GM12875 (cell line): ENCODE measurements around the gene COG4.
"Not testable (repeated sequence)": the region's sequence is repeated elsewhere in the genome, so short reads cannot be mapped to it uniquely, and the experiment has no call there.

Experiments used
- H3K4me3 ChIP-seq: one replicate; pipeline ENCODE4 v1.5.1; 2011; ENCODE audit warnings: low read depth, low read length, control low read depth
- TF ChIP-seq, protein P1 (sequence below): IDR thresholded peaks from 2 replicates; pipeline ENCODE4 v1.5.1; 2011; ENCODE audit warnings: low read depth, mild to moderate bottlenecking, control low read depth, inconsistent platforms, low read length, moderate library complexity, borderline replicate concordance; ENCODE audit not compliant: insufficient read depth

COG4 gene

DNA sequence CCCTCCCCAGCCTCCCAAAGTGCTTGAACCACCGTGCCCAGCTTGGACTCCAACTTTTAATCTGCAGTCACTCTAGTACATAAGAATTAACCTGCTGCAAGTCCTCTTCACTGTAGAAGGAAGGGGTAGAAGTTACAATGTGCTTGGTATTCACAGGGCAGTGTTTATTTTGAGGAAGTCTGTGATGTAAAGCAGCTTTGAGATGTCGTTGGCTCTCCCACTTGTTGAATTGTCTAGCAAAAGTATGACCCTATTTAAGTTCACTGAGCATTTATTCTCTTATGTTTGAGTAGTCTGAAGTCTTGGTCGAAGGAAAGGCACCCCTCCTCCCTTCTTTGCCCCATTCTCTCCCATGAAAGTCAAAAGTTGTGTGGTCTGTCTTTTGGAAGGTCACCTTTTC lies 28.4 kb upstream of the COG4 start:
- no peak overlapping the region for H3K4me3 ChIP-seq
- TF ChIP-seq, protein P1, sequence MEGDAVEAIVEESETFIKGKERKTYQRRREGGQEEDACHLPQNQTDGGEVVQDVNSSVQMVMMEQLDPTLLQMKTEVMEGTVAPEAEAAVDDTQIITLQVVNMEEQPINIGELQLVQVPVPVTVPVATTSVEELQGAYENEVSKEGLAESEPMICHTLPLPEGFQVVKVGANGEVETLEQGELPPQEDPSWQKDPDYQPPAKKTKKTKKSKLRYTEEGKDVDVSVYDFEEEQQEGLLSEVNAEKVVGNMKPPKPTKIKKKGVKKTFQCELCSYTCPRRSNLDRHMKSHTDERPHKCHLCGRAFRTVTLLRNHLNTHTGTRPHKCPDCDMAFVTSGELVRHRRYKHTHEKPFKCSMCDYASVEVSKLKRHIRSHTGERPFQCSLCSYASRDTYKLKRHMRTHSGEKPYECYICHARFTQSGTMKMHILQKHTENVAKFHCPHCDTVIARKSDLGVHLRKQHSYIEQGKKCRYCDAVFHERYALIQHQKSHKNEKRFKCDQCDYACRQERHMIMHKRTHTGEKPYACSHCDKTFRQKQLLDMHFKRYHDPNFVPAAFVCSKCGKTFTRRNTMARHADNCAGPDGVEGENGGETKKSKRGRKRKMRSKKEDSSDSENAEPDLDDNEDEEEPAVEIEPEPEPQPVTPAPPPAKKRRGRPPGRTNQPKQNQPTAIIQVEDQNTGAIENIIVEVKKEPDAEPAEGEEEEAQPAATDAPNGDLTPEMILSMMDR, result no peak

DNA sequence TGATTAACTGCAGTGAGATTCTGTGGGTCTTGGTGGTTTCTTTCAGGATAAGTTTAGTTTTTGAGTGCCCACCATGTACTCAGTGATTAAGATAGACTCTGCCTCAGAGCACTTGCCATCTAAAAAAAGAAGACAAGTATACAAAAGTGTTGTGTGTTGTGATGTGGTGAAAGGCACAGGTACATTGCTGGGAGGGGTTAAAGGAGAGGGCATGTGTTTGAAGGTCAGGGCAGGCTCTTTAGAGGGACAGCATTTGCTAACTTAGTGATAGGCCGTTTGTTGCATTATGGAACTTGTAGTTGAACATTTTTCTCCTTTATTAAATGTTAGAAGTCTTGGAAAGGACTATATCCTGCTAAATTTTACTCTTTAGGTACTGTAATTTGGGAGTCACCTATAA lies 26.7 kb upstream of the COG4 start:
- H3K4me3 ChIP-seq, result no peak overlapping the region
- TF ChIP-seq, protein P1, result no peak

DNA sequence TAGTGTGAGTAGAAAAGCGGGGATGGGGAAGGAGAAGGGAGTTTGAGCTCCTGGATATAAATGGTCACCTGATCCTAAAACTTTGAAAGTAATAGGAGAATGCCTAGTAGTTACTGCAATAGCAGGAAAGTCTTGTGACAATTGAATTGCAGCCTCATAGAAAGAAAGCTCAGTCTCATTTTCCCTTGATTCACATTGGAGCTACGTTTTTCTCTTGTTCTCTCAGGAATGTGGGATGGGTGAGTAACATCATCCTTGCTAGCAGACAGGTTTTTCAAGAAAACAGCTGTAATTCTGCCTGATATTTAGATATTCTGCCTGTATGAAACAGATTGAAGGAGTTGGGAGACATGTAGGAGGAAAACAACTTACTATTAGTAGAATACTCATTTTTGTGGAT lies 25.6 kb upstream of the COG4 start:
- no peak overlapping the region for H3K4me3 ChIP-seq
- TF ChIP-seq, protein P1, result no peak

DNA sequence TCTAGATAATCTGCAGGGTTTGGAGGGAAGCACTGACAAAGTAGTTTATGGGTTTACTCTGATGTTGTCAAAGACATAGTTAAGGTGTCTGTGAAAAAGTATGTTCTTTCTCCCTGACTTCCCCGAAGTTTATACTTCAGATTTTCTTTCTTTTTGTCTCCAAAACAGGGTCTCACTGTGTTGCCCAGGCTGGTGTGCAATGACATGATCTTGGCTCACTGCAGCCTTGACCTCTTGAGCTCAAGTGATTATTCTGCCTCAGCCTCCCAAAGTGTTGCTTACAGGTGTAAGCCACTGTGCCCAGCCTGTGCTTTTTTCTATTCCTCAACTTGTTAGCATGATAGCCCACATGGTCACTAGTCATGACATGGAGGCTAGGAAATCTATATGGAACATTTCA lies 21.2 kb upstream of the COG4 start:
- TF ChIP-seq, protein P1, result no peak

DNA sequence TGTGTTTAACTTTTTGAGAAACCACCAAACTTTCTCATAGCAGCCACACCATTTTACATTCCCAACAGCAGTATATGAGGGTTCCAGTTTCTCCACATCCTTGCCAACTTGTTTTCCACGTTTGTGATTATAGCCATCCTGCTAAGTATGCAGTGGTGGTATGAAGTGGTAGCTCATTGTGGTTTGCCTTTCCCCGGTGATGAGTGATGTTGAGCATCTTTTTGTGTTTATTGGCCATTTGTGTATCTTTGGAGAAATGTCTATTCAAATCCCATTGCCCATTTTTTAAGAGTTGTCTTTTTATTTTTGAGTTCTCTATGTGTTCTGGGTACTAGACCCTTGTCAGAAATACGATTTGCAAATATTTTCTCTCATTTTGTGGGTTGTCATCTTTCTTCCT lies 17.6 kb upstream of the COG4 start:
- TF ChIP-seq, protein P1, result no peak
- H3K4me3 ChIP-seq, result no peak overlapping the region

More for the DNA sequence above, 21.2 kb upstream of the COG4 start:
- no peak overlapping the region for H3K4me3 ChIP-seq

DNA sequence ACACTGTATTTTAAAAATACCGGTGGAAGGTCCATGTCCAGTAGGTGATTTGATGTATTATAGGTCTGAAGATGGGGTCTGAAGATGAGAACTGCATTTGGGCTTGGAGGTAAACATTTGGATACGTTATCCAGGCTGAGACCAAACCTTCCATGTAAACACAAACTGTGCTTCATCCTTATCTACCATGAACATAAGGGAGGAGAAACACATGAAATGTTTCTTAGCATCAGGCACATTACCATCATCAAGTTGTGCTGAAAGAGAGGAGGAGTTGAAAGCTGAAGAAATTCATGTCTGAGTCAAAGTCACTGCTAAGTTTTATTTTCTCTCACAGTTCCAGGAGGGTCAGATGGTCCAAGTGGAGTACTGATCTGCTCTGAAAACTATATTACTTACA lies 11.6 kb upstream of the COG4 start:
- TF ChIP-seq, protein P1, result no peak
- no peak overlapping the region for H3K4me3 ChIP-seq

DNA sequence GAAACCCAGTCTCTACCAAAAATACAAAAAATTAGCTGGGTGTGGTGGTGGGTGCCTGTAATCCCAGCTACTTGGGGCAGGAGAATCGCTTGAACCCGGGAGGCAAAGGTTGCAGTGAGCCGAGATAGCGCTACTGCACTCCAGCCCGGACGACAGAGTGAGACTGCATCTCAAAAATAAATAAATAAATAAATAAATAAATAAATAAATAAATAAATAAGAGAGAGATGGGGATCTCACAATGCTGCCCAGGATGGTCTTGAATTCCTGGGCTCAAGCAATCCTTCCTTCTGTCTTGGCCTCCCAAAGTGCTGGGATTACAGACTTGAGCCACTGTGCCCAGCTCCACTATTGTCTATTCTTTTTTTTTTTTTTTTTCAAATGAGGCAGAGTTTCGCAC lies 6.6 kb upstream of the COG4 start:
- not testable (repeated sequence) for H3K4me3 ChIP-seq
